ENCODE measurements around the gene LRMDA. TPM values are rescaled to one million over a fixed set of nuclear protein-coding genes. Genes with fewer than 3 reads are reported as not detected.
"Not testable (repeated sequence)": the region's sequence is repeated elsewhere in the genome, so short reads cannot be mapped to it uniquely, and the experiment has no call there.

LRMDA gene
- total RNA-seq, 1 donor from 2014 or later = not detected

DNA sequence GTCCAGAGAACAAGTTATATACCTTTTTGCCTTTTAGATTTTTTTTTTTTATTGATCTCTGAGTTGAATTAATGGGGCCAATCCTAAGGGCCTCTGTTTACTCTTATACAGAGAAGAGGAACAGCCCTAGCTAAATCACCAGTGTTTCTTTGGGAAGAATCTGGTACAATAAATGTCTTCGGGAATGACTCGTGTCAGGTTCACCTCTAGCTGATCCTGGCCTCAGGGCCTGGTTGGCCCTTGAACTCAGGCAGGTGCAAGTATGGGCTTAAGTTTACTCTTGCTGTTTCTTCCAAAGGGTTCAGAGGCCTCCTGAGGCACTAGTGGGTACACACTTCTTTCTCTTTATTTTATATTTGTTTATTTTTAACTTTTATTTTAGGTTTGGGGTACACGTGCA is 71.0 kb downstream of the LRMDA start:
- intact Hi-C loops (cut with micrococcal nuclease) = no loop called here

DNA sequence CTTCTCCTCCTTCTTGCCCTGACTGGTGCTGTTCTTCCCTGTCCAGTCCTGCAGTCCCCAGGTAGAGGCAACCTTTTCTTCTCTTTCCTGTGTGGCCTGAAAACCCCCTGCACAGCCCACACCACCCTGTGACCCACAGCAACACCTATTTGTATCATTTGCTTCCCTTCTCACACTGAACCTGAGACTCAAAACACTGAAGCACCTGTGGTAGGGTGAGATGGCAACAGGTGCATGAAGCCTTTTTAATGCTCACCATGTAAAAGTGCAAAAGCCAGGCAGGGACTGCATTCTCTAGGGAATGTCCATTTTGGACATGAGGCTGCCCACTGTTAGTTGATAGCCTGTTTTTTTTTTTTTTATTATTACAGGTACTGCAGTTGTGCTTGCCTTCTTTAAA is 71.4 kb downstream of the LRMDA start:
- intact Hi-C loops (cut with micrococcal nuclease) = no loop called here

DNA sequence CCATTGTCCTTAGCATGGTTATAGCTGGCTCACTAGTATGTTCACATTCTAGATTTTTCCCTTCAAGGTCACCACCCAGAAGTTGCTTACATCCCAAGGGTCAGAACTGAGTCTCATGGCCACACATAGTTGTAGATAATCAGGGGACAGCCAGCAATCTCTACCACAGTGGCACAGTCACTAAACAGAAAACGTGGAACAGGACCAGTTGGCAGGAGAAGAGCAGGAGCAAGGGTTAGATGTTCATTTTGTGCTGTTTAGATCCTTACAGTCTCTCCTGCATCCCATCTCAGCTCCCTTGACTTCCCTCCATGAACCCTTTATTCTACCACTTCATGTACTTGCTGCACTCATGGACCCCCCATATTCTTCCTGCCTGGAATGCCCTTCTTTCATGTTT is 73.9 kb downstream of the LRMDA start:
- intact Hi-C loops (cut with micrococcal nuclease) = no loop called here

DNA sequence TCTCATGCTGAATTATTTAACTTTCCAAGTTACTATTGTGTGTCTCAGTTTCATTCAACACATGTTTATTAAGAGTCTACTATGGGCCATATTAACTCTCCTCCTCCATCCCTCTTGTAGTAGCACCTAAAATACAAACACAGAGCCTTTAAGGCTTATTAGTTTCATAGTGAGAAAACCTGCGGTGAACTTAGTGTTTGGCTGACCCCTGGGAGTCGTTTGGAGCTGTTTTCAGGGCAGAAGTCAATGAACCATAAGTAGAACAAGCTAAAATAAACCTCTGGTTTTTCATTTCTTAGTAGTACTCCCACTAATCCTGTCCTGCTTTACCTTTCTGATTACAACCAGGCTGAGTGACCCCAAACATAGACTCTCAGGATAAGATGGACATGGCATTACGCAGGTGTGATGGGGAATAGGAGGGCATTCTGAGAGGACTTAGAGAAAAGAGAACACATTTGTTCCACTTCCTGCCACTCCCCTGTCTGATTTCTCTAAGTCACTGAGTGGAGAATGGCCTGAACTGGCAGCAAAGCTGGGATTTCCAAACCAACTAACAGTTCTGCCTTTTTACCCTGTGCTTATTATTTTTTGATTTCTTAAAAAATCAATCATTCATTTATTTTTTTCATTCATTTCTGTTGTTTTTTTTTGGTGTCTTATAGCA is 74.5 kb downstream of the LRMDA start:
- intact Hi-C loops (cut with micrococcal nuclease) = no loop called here

DNA sequence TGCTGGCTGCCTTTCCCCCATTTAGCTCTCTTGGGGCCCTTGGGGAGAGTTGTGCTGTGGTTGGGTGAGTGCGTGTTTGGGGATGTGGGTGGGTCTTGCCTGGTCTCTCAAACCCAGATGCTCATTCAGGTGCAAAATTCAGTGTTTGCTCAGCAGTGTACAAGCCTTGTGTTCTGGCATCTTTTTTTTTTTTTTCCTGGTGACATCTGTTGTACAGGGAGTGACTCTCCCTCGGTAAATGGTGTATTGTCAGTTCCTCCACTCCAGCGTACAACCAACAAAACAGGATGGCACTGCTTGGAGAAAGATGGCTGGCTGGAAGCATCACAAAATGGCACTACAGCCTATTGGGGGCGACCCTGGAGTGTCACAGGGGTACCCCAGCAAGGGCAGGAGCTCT is 75.5 kb downstream of the LRMDA start:
- intact Hi-C loops (cut with micrococcal nuclease) = no loop called here

DNA sequence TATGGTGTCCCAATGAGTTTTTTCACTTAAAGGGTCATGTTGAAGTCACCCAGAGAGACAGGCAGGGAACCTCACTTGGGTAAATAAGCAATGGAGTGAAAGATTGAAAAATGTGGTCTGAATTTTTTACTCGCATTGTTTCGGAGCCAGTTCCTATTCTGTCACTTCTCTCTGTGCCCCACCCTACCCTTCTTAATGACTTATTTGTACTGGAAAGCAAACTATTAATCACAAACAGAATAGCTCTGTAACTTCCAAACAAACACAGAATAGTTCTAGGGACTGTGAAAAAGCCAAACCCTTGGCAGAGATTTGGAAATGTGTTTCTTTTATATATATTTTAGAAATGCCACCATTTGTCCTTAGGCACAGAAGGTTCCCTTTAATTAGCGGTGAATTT is 76.0 kb downstream of the LRMDA start:
- intact Hi-C loops (cut with micrococcal nuclease) = no loop called here

DNA sequence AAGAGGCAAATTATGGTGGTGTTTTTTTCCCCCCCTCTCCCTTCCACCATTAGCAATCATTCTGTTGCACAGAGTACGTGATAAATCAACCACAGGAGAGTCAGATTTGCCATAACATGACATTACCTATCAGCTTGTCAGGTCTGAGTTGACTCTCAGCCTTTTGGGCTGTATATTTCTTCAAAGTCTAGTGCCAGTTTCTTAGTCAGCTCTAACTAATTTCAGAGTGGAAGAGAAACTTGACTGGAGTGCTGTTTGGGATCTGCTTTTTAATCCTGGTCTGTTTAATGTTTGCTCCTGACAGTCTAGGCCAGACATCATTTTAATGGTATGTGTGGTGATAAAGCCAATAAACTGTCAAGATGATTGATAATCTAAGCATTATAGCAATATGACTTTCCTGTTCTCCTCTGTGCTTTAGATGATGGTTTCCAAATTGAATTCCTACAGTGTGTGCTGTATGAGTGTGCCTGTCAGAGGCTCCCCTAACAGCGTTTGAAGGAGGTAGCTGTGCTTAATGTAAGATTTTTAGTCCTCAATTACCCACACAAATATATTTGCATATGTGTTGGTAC is 76.9 kb downstream of the LRMDA start:
- intact Hi-C loops (cut with micrococcal nuclease) = no loop called here

DNA sequence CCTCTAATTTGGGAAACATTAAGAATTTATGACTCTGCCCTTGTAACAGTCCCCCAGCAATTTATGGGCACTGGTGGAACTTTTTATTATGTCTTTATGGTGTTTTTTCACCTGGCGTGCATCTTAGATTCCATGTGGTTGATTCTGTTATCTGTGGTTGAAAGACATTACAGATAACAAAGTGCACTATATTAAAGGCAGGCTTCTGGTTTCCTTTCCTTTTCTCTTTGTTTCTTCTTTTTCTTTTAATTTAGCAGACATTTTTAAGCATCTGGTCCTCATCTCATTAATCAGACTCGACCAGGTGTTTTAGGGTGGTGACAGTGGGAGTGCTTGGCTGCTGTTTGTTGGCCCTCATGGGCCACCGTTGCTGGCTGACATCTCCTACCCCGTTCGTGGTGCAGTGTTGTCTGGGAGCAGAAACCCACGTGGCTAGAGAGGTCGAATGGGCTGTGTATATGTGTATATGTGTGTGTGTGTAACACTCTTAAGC is 77.4 kb downstream of the LRMDA start:
- intact Hi-C loops (cut with micrococcal nuclease) = no loop called here

DNA sequence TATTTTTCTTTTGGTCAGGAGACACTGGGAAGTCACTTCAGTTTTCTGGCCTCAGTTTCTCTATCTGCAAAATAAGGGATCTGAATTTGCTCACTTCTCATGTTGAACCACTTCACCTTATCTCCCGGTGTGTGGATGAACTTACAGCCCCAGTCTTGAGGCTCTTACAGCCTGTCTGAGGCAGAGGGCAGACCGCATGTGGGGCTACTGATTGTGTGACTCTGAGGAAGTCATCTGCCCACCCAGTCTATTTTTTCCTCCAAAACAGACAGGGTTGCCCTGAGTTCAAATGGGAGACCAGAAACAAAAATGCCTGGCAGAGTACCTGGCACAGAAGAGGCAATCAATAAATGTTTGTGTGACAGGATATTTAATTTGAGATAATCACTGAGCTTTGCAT is 78.3 kb downstream of the LRMDA start:
- intact Hi-C loops (cut with micrococcal nuclease) = no loop called here

DNA sequence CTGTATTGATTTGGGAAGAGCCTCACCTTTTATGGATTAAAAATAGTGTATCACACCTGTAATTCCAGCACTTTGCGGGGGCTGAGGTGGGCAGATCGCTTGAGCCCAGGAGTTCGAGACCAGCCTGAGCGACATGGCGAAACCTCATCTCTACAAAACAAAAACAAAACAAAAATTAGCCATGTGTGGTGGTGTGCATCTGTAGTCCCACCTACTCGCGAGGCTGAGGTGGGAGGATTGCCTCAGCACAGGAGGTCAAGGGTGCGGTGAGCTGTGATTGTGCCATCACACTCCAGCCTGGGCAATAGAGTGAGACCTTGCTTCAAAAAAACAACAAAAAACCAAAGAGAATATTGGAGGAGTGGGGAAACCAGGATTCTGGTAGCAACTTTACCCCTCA is 79.6 kb downstream of the LRMDA start:
- intact Hi-C loops (cut with micrococcal nuclease) = no loop called here

DNA sequence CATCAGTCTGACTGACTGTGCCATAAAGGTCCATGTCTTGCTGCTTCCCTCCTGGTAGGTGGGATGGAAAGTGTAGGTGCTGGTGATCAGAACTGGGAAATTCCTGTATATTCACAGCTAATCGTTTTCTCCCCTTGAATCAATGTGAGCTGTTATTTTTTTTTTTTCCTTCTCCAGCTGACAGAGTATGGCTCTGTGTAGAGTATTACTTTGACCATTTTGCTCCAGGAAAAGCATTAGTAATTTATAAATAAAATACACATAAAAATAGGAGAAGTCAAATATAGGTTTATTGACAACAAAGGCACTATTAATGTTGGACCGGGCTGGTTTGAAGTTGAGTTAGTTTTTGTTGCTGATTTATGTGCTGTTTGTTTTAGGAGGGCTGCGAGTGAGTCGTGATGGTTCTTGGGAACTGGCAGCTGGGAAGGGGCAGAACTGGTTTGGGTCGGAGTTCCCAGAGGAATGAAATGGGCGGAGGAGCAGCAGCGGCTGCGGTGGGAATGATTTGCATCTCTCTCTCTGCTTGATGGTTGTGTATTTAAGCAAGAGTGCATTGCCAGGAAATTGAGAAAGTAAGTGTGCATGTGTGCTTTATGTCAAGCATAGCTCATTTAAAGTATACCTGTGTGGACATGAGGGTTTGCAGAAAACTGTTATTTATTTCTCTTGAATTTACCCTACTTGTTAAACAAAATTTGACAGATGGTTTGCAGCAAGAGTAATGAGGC is 80.9 kb downstream of the LRMDA start:
- intact Hi-C loops (cut with micrococcal nuclease) = no loop called here

DNA sequence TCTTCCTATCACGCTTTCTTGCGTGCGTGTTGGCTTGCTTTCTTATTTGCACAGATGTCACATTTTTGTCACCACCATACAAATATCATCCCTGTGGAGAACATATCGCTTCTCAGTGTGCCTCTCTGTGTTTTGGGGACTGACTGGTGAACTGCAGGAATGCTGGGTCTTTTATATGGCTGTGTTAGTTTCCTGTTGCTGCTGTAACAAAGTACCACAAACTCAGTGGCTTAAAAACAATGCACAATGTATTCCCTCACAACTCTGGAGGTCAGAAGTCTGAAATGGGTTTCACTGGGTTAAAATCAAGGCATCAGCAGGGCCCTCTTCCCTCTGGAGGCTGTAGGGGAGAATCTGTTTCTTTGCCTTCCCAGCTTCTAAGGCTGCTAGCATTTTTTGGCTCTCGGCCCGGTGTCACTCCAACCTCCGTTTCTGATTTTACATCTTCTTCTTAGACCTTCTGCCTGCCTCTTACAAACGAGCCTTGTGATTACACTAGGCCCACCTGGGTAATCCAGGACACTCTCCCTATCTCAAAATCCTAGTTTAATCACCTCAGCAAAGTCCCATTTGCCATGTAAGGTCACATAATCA is 82.0 kb downstream of the LRMDA start:
- intact Hi-C loops (cut with micrococcal nuclease) = no loop called here

DNA sequence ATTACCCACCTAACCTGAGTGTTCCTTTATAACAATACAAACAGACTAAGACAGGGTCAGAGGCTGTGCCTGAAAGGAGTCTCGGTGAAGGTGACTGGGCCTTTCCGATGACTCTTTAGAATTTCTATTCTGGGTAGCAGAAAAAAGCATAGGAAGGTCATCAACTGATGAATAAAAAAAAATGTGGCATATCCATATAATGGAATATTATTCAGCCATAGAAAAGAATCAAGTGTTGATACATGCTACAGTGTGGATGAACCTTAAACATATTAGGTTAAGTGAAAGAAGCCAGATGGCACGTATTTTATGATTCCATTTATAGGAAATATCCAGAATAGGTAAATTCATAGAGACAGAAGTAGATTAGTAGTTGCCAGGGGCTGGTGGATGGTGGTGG is 83.4 kb downstream of the LRMDA start:
- intact Hi-C loops (cut with micrococcal nuclease) = no loop called here

DNA sequence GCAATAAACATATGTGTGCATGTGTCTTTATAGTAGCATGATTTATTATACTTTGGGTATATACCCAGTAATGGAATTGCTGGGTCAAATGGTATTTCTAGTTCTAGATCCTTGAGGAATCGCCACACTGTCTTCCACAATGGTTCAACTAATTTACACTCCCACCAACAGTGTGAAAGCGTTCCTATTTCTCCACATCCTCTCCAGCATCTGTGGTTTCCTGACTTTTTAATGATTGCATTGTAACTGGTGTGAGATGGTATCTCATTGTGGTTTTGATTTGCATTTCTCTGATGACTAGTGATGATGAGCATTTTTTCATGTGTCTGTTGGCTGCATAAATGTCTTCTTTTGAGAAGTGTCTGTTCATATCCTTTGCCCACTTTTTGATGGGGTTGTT is 84.7 kb downstream of the LRMDA start:
- intact Hi-C loops (cut with micrococcal nuclease) = not testable (repeated sequence)

DNA sequence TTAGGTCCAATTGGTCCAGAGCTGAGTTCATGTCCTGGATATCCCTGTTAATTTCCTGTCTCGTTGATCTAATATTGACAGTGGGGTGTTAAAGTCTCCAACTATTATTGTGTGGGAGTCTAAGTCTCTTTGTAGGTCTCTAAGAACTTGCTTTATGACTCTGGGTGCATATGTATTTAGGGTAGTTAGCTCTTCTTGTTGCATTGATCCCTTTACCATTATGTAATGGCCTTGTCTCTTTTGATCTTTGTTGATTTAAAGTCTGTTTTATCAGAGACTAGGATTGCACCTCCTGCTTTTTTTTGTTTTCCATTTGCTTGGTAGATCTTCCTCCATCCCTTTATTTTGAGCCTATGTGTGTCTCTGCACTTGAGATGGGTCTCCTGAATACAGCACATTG is 87.8 kb downstream of the LRMDA start:
- intact Hi-C loops (cut with micrococcal nuclease) = not testable (repeated sequence)

DNA sequence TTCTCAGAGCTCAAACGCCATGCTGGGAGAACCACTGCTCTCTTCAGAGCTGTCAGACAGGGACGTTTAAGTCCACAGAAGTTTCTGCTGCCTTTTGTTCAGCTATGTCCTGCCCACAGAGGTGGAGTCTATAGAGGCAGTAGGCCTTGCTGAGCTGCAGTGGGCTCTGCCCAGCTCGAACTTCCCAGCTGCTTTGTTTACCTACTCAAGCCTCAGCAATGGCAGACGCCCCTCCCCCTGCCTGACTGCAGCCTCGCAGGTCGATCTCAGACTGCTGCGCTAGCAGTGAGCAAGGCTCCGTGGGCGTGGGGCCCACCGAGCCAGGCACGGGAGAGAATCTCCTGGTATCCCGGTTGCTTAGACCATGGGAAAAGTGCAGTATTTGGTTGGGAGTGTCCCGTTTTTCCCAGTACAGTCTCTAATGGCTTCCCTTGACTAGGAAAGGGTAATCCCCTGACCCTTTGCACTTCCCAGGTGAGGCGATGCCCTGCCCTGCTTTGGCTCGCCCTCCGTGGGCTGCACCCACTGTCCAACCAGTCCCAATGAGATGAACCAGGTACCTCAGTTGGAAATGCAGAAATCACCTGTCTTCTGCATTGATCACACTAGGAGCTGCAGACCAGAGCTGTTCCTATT is 89.9 kb downstream of the LRMDA start:
- intact Hi-C loops (cut with micrococcal nuclease) = not testable (repeated sequence)

DNA sequence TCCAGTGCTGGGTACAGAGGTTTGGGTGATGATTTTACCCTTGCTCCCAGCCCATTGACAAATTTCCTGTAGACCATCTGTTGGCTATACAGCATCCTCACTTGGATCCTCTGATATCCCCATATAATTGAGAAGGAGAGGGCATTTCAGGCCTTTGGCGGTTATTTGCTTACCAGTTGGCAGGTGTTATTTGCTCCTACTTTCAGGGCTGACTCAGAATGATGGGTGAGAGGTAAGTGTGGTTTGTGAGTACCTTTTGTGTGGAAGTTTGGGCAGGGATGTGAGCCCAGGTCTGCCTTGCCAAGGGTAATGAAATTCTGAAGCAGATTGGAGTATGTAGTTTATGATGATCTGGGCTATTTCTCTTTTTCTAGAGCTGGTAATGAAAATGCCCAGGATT is 93.6 kb downstream of the LRMDA start:
- intact Hi-C loops (cut with micrococcal nuclease) = no loop called here

DNA sequence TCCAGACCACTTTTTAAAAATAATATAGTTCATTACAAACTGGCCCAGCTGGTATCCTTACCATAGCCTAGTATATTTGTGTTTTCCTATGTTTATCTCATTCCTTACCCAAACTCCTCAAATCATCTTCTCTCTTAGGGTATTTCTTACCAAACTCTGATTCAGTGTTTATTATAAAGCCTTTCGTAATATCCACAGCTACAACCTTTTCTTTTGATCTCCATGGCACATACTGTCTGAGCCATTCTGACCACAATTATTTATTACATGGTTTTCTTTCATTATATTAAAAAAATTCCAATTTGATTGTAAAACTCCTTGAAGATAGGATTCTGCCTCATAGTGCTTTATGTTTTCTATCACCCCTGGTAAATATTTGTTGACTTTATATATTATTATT is 94.2 kb downstream of the LRMDA start:
- intact Hi-C loops (cut with micrococcal nuclease) = no loop called here

DNA sequence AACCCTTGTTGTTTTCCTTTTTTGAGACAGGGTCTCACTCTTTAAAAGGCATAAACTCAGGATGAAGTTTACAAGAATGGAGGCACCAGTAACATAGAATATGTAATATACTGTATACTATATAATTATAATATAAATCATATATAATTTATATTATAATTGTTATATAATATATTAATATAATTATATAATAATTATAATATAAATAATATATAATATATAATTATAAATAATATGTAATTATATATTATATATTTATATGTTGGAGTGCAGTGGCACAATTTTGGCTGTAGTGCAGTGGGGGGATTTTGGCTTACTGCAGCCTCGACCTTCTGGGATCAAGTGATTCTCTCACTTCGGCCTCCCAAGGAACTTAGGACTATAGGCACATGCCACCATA is 96.1 kb downstream of the LRMDA start:
- intact Hi-C loops (cut with micrococcal nuclease) = no loop called here

DNA sequence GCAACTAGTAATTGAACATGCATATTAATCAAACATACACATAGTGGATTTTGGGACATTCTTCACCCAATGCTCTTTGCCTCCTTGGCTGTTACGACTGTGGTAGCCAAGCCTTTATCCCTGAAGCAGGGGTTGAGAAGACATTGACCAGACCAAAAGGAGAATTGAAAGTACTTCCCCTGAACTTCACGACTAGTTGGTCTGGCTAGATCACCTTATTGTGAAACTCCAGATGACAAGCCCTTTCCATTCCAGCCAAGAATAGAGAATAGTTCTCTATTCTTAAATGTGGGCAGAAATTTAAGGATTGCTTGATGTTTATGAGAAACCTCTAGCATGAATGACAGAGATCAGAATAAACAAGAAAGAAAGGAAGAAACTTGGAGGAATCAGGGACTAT is 97.0 kb downstream of the LRMDA start:
- intact Hi-C loops (cut with micrococcal nuclease) = no loop called here

DNA sequence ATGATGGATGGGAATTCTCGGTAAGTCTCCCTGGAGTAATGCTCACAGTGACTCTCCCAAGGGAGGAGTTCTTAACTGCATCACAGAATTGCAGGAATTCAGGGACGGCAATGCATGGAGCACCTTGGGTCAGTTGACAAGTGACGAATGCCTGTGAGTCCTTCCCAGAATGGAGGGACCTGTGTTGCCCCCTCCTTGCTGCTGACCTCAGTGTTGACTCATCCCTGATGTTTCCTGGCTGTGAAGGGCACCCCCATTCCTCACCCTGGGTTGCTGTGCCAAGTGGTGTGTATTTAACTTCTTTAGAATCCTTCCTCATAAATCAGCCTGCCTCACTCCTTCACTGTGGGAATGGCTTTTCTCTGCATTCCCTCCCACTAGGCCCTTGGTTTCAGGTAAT is 98.9 kb downstream of the LRMDA start:
- intact Hi-C loops (cut with micrococcal nuclease) = no loop called here

DNA sequence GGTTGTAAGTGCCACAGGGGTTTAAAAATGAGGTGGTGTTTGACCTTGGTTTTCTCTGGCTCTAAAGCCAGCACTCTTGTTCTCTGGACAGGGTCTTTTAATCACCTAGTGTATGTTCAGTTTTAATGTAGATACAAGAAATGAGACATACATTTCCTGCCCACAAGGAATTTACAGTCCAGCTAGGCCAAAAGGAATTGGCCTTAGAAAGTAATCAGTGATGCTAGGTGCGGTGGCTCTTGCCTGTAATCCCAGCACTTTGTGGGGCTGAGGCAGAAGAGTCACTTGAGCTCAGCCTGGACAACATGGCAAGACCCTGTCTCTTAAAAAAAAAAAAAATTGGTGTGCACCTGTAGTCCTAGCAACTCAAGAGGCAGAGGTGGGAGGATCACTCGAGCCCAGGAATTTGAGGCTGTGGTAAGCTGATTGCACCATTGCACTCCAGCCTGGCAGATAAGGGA is 100.2 kb downstream of the LRMDA start:
- intact Hi-C loops (cut with micrococcal nuclease) = no loop called here

Measured in T-helper 1 cell treated with Interleukin-12 subunit alpha and Interleukin-12 subunit beta and Interleukin-4 antibody, amounts not matched to agents 30 ng/mL and 1 ng/mL, for 36 hours (primary cell).